Measurements from ENCODE around the gene TEX22.
A peak's percentile ranks its signal among the peaks of the same experiment; 100 is the strongest.

Gene TEX22

GRCh38 chr14:105420974-105421674 is 22.8 kb downstream of the TEX22 start:
- ChIA-PET CTCF (interaction anchor here (0.9 kb wide), 2 partner anchors 59 to 69 kb away, joined by 4 to 5 read pairs; no protein-coding TSS in a partner anchor), POLR2A (interaction anchor here (1.9 kb wide), 1 partner anchor 10 kb away, joined by 8 read pairs; no protein-coding TSS in a partner anchor)
- H3K27ac ChIP-seq (ENCODE audit: extremely low read depth, low read depth, low read length), result peak overlapping the region; percentile 90

GRCh38 chr14:105421723-105422615 is 23.6 kb downstream of the TEX22 start:
- POLR2A ChIA-PET, result interaction anchor here (1.9 kb wide), 1 partner anchor 11 kb away, joined by 8 read pairs; no protein-coding TSS in a partner anchor
- peaks cover 10% of the 10 kb centered on the region for H3K4me1 ChIP-seq (ENCODE audit: control insufficient read depth, insufficient read depth, low read length)
- no peak overlapping the region for H3K4me3 ChIP-seq (ENCODE audit: low read depth, low read length)
- no peaks in the 10 kb centered on the region for H3K9me3 ChIP-seq (ENCODE audit: control insufficient read depth, insufficient read depth, low read depth, low read length)
- peak overlapping the region; percentile 90 for H3K27ac ChIP-seq (ENCODE audit: extremely low read depth, low read depth, low read length)
- CTCF ChIA-PET, result interaction anchor here (0.9 to 1.4 kb wide), 3 partner anchors 59 to 106 kb away, joined by 4 to 5 read pairs (median 4); no protein-coding TSS in a partner anchor
- peaks cover 4 to 46% of the 10 kb centered on the region in 2 experiments; a peak in 2 of 3 replicates for H3K36me3 ChIP-seq (ENCODE audit: control insufficient read depth in 2 of 2, insufficient read depth in 1 of 2, low read length in 2 of 2)
- TF ChIP-seq ZNF645 (tag by site-specific recombination; IDR thresholded peaks at IDR 0.05) (no peak), SP2 (tag by site-specific recombination; IDR thresholded peaks at IDR 0.05) (no peak), FEZF1 (tag by site-specific recombination; IDR thresholded peaks at IDR 0.05) (no peak), ZFHX2 (tag by site-specific recombination; conservative IDR thresholded peaks at IDR 0.05) (peak; percentile 57), ZNF792 (tag by site-specific recombination; IDR thresholded peaks at IDR 0.05) (no peak), HIC1 (tag by site-specific recombination; IDR thresholded peaks at IDR 0.05) (no peak), ZNF416 (tag by site-specific recombination; IDR thresholded peaks at IDR 0.05) (no peak), GLIS2 (tag by site-specific recombination; IDR thresholded peaks at IDR 0.05) (peak; percentile 32; the same call in 1 of the 2 replicates), ZNF114 (tag by site-specific recombination; IDR thresholded peaks at IDR 0.05) (no peak), ZXDB (tag by site-specific recombination; IDR thresholded peaks at IDR 0.05) (no peak), ZBTB44 (tag by site-specific recombination; IDR thresholded peaks at IDR 0.05) (no peak)

More at GRCh38 chr14:105420974-105421674, 22.8 kb downstream of the TEX22 start:
- Histone ChIP-seq H3K4me3 (ENCODE audit: low read depth, low read length) (peak overlapping the region; percentile 74), H3K4me1 (ENCODE audit: control insufficient read depth, insufficient read depth, low read length) (peaks cover 10% of the 10 kb centered on the region), H3K9me3 (ENCODE audit: control insufficient read depth, insufficient read depth, low read depth, low read length) (no peaks in the 10 kb centered on the region), H3K36me3 (ENCODE audit: control insufficient read depth in 2 of 2, insufficient read depth in 1 of 2, low read length in 2 of 2) (peaks cover 4 to 38% of the 10 kb centered on the region in 2 experiments; a peak in 2 of 3 replicates)
- 0 out of 2 replicates have a peak, but pooled peaks have one; percentile 46 for TF ChIP-seq GLIS2 (tag by site-specific recombination; IDR thresholded peaks at IDR 0.05)
- 0 out of 2 replicates have a peak, but pooled peaks have one; percentile 60 for TF ChIP-seq BCL11A (tag by site-specific recombination; IDR thresholded peaks at IDR 0.05; ENCODE audit: low read depth)
- 0 out of 2 replicates have a peak, but pooled peaks have one; percentile 3 for TF ChIP-seq ZBTB7A (tag by site-specific recombination; IDR thresholded peaks at IDR 0.05; ENCODE audit: low read depth)
- peak; percentile 79; the same call in 1 of the 2 replicates for TF ChIP-seq BCL11B (tag by site-specific recombination; IDR thresholded peaks at IDR 0.05; ENCODE audit: low read depth)
- TF ChIP-seq PATZ1 (tag by site-specific recombination; IDR thresholded peaks at IDR 0.05), result peak; percentile 32; the same call in 1 of the 2 replicates
- TF ChIP-seq SP2 (tag by site-specific recombination; IDR thresholded peaks at IDR 0.05), result peak; percentile 23; the same call in 1 of the 2 replicates
- TF ChIP-seq ZNF692 (tag by site-specific recombination; IDR thresholded peaks at IDR 0.05), result peak; percentile 55; the same call in 1 of the 2 replicates
- peak; percentile 30; the same call in 1 of the 2 replicates for TF ChIP-seq ZFP69B (tag by site-specific recombination; IDR thresholded peaks at IDR 0.05)
- 0 out of 2 replicates have a peak, but pooled peaks have one; percentile 6 for TF ChIP-seq ZNF146 (tag by site-specific recombination; IDR thresholded peaks at IDR 0.05)
- TF ChIP-seq ZNF621 (tag by site-specific recombination; IDR thresholded peaks at IDR 0.05), result no peak
- TF ChIP-seq ZBTB8A (tag by site-specific recombination; IDR thresholded peaks at IDR 0.05), result no peak
- no peak for TF ChIP-seq ZSCAN30 (tag by site-specific recombination; IDR thresholded peaks at IDR 0.05)
- TF ChIP-seq ZNF660 (tag by site-specific recombination; IDR thresholded peaks at IDR 0.05), result no peak
- TF ChIP-seq ZNF302 (tag by site-specific recombination; IDR thresholded peaks at IDR 0.05; ENCODE audit: low read depth), result no peak
